HG03457 (cell line): ENCODE measurements around the gene MAGEL2.
"Not testable (repeated sequence)": the region's sequence is repeated elsewhere in the genome, so short reads cannot be mapped to it uniquely, and the experiment has no call there.

Source experiments
- ATAC-seq: cut with Tn5 transposase; IDR thresholded peaks from one replicate; pipeline ENCODE4 v1.9.1; 2021; ENCODE audit warnings: moderate number of reproducible peaks; ENCODE audit not compliant: unreplicated experiment

Gene MAGEL2

GRCh38 chr15:23616536-23616935 is 31.1 kb downstream of the MAGEL2 start:
- no peak for ATAC-seq

GRCh38 chr15:23606226-23606625 is 41.4 kb downstream of the MAGEL2 start:
- no peak for ATAC-seq

- ATAC-seq, result no peak
Observed at GRCh38 chr15:23602124-23602523, 45.5 kb downstream of the MAGEL2 start.

DNA sequence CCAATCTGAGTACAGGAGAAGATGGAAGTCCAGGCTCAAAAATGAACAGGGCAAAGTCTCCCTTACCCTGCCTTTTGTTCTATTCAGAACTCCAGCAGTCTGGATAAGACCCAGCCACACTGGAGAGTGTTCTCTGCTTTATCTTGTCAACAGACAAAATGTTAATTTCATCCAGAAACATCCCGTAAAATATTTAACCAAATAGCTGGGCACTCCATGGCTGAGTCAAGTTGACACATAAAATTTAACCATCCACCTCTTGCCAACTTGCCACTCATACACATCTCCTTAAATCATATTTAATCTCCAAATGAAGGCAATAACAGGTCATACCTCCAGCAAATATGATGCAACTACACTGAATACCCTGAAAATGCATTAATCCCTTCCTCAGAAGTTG is 48.6 kb downstream of the MAGEL2 start:
- no peak for ATAC-seq

GRCh38 chr15:23597278-23597677 is 50.4 kb downstream of the MAGEL2 start:
- ATAC-seq, result not testable (repeated sequence)

DNA sequence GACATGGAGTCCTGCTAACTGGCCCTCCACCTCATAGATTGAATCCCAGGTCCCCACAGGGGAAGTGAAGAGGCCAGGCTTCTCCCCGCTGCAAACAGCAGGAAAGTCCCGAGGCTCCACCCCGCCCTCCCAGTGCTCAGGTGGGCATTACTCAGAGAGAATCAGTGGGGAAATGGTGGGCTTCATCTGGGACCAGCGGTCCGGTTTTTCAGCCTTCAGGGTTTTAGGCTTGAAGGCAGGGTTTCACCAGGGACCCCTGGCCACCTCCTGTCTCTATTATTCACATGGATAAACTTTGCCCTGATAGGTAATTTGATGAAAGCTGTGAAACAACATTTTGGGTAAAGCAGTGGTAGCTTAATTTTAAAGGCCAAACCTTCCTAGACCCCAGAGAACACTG is 50.9 kb downstream of the MAGEL2 start:
- no peak for ATAC-seq

DNA sequence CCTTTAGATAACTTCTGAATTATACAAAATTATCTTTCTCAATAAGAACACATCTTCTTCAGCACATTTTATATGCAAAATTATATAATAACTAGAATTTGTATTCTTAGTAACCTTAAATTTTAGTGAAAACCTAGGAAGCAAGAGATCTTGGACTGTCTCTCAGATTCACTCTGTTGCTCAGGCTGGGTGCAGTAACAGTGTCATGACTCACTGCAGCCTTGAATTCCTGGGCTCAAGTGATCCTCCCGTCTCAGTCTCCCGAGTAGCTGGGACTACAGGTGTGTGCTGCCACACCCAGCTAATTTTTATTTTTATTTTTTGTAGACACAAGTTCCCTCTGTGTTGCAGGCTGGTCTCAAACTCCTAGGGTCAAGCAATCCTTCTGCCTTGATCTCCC is 52.3 kb downstream of the MAGEL2 start:
- ATAC-seq, result no peak

- ATAC-seq, result no peak
Observed at GRCh38 chr15:23594252-23594770, 53.4 kb downstream of the MAGEL2 start.
